ENCODE results near the gene RGL4.

DNA sequence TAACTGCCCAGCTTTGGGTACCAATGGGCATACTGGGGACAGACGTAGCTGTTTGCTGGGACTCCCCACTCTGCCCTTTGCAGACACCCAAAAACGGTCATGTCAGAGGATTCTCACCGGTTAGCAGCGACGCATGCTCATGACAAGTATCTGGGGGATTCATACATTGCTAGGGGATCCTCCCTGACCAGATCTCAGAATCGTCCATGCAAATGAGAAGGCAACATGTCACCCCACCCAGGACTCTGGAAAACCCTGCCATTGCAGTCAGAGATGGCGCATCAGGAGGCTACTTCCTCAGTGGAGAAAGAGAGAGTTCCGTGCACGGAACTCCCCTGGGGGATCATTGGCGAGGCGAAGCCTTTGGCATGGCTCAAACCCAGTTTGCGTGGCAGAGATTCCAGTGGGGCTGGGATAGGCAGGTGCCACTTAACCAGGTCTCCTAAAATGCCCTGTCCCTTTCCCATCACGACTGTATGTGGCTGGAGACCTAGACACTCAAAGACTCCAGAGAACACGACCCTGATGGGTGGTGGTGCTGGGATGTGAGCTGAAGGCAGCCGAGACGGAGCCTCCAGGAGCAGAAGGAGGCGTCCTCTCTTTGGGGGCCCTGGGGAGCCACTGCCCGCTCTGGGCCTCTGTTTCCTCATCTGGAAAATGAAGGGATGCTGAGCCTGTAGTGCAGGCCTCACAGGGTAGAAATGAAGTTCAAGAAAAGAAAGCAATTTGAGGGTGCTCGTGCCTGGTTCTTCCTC is 4.9 kb downstream of the RGL4 start:
- TF ChIP-seq, protein P1, sequence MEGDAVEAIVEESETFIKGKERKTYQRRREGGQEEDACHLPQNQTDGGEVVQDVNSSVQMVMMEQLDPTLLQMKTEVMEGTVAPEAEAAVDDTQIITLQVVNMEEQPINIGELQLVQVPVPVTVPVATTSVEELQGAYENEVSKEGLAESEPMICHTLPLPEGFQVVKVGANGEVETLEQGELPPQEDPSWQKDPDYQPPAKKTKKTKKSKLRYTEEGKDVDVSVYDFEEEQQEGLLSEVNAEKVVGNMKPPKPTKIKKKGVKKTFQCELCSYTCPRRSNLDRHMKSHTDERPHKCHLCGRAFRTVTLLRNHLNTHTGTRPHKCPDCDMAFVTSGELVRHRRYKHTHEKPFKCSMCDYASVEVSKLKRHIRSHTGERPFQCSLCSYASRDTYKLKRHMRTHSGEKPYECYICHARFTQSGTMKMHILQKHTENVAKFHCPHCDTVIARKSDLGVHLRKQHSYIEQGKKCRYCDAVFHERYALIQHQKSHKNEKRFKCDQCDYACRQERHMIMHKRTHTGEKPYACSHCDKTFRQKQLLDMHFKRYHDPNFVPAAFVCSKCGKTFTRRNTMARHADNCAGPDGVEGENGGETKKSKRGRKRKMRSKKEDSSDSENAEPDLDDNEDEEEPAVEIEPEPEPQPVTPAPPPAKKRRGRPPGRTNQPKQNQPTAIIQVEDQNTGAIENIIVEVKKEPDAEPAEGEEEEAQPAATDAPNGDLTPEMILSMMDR (IDR thresholded peaks at IDR 0.05), result no peak
- no peak for TF ChIP-seq POLR2A (IDR thresholded peaks at IDR 0.05)
